DMS153 (cell line): ENCODE data around the gene ANAPC5.
"Not testable (repeated sequence)": the region's sequence is repeated elsewhere in the genome, so short reads cannot be mapped to it uniquely, and the experiment has no call there.

Experiments
- DNase-seq: peaks from one replicate; lab custom pipeline; 2025; lab: John Stamatoyannopoulos, UW

ANAPC5 gene

DNA sequence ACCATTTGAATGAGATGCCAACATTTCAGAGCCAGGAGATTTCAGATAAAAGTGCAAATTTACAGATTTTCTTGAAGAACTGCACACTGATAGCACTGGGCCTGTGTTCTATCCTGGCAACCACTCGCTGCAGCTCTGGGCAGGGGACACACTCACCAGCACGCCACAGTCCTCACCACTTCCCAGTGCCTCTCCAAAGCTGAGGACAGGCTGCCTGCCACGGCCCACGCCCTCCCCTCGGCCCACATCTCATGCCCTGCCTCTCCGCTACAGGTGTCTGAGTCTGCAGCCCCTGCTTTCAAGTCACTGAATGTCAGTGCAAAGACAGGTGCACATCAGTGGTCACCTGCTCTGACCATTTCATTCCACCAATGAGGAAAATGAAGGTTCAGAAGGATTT, 68.4 kb downstream of the ANAPC5 start:
- no peak for DNase-seq

DNA sequence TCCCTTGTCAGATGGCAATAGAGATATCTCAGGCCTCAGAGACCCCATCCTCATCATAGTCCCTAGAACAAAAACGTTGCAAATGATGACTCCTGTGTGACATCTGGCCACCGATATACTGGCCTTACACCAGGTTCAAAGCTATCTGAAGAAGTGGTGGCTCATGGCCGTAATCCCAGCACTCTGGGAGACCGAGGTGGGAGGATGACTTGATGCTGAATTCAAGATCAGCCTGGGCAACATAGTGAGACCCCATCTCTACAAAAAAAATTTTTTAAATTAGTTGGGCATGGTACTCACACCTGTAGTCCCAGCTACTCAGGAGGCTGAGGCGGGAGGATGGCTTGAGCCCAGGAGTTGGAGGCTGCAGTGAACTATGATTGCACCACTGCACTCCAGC, 68.8 kb downstream of the ANAPC5 start:
- DNase-seq = no peak

DNA sequence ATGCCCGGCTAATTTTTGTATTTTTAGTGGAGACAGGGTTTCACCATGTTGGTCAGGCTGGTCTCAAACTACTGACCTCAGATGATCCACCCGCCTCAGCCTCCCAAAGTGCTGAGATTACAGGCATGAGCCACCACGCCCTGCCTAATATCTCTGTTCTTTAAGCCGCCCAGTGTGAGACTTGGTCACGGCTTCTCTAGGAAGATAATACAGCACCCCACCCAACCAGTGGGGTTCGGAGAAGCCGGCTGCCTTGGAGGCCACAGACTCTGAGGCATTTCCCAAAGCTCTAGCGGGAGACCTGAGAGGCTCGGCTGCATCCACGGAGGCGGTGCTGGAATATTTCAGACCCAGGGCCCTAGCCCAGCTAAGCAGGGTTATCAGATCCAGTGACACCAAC, 69.3 kb downstream of the ANAPC5 start:
- DNase-seq = not testable (repeated sequence)

DNA sequence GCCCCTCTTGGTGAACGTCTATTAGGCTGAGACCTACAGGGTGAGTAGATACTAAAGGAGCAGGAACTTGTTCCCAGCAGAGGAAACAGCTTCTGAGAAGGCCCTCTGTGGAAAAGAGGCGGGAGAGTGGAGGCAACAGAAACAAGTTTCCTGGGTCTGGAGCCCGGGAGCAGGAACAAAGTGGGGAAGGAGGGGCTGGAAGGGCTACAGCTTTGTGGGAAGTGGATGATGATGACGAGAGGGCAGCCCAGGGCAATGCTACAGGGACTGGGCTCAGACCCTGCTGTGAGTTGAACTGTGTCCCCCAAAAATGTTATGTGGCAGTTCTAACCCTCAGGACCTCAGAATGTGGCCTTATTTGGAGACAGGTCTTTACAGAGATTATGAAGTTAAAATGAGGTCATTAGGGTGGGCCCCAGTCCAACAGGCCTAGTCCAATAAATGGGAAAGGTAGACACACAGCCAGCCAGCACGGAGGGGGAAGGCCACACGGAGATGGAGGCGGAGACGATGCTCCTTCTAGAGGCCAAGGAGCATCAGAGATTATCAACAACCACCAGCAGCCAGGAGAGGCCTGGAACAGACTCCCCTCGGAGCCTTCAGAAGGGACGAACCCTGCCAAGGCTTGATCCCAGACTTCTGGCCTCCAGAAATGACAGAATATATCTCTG, 70.0 kb downstream of the ANAPC5 start:
- DNase-seq = no peak

DNA sequence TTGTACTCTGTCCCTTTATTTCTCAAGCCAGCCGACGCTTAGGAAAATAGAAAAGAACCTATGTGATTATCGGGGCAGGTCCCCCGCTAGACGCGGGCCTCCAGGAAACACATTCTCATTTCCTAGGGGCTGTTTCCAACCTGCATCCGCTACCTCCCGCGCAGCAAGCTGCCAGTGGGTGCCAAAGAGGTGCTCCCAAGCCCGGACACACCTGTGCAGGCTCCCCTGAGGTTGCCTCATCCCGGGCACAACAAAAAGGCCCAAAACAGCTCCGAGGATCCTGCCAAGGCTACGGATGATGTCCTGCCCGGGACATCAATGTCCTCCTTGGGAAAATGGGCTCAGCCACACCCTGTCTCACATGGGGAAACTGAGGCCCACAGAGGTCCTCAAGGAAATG, 71.1 kb downstream of the ANAPC5 start:
- not testable (repeated sequence) for DNase-seq

DNA sequence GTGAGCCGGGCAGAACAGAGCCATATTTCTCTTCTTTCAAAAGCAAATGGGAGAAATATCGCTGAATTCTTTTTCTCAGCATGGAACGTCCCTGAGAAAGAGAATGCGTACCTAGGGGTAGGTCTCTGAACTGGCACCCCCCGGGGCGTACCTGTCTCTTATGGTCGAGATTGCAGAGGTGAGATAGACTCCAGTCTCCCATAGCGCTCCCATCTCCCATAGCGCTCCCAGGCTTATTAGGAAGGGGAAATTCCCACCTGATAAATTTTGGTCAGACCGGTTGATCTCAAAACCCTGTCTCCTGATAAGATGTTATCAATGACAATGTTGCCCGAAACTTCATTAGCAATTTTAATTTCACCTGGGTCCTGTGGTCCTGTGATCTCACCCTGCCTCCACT, 71.7 kb downstream of the ANAPC5 start:
- not testable (repeated sequence) for DNase-seq

DNA sequence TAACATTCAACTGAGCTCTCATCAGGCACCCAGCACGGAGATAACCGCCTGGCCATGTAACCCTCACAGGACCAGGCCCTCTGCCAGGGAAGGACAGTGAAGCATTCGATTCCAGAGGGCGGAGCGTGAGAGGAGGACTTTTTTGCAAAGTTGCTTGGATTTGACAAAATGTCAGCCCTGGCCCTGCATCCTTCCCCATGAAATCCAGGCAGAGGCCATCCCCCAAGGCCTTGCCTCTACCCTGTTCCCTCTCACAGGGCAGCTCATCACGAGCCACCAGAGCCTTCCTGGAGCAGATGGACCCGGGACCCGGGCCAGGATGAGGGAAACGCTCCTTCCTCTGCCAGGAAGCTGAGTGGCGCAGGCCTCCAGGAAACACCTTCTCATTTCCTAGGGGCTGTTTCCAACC, 72.7 kb downstream of the ANAPC5 start:
- DNase-seq = no peak

DNA sequence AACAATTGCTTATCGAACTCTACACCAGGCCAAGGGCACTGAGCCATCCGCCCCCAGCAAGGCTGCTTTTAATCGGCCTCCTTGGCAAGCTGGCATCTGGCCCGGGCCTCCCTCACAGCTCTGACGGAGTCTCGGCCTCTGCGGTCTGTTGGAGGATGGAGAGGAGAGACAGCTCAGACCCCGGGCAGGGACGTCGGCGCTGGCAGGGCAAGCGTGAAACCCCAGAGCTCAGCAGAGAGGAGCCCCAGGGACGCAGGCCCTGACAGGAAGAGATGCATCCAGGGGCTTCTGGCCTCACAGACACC, 73.2 kb downstream of the ANAPC5 start:
- no peak for DNase-seq

DNA sequence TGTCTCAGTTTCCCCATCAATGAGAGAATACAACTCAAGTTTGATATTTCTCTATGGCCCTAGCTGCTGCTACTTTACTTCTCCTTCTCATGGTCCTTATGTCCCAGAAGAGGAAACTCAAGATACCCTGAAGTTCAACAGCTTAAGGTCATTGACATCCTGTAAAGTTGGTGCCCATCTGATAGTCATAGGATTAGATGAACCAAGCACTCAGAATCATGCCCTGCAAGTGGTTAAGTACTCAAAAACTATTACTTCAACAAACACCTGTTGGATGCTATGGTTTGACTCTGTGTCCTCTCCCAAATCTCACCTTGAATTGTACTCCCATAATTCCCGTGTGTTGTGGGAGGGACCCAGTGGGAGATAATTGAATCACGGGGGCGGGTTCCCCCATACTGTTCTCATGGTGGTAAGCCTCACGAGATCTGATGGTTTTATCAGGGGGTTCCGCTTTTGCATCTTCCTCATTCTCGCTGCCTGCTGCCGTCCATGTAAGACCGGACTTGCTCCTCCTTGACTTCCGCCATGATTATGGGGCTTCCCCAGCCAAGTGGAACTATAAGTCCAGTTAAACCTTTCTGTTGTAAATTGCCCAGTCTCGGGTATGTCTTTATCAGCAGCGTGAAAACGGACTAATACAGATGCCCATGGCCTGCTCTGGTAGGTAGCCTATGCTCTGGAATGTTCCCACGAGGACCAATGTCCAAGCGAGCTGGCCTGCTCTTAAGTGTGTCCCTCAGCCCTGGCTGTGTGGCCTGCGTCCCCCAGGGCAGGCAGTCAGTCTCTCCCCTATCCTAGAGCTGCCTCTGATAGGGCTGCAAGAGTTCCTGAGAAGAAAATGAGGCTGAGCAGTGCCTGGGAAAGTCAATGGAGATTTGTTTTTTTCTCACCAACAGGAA, 73.8 kb downstream of the ANAPC5 start:
- DNase-seq = no peak

DNA sequence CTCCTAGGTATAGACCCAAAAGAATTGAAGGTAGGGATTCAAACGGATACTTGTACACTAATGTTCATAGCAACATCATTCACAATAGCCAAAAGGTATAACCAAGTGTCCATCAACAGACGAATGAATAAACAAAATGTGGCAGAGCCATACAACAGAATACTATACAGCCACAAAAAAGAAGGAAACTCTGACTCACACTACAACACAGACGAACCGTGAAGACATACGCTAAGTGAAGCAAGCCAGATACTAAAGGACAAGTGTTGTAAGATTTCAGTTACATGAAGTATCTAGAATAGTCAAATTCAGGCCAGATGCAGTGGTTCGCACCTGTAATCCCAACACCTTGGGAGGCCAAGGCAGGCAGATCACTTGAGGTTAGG, 74.8 kb downstream of the ANAPC5 start:
- no peak for DNase-seq

DNA sequence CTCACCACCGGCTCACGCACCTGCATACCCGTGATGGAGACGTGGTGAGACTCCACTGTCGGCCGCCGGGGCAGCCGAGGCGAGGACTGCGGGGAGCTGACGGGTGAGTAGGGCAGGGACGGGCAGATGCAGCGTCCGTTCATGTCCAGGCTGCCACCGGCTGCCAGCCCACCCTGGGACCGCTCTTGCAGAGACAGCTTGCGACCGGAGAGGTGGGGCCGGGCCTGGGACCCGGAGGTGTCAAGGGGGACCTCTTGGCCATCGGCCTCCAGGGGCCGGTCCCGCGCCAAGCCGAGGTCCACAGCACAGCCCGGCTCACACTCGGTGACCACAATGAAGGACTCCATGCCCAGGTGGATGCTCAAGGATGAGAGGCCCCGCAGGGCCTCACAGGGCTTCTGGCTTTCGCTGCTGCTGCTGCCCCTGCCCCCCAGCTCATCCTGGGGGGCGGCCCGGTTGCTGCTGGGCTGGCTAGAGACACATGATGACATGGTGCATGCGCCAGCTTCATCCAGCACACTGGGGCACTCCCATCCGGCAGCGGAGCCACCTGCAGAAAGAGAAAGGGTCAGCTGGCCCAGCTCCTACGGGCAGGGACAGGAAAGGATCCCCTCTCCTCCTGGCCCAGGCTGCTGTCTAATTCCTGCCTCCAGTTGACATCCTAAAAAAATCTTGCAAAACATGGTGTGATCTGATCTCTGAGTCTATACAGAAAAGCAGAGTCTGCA, 78.0 kb downstream of the ANAPC5 start:
- no peak for DNase-seq

DNA sequence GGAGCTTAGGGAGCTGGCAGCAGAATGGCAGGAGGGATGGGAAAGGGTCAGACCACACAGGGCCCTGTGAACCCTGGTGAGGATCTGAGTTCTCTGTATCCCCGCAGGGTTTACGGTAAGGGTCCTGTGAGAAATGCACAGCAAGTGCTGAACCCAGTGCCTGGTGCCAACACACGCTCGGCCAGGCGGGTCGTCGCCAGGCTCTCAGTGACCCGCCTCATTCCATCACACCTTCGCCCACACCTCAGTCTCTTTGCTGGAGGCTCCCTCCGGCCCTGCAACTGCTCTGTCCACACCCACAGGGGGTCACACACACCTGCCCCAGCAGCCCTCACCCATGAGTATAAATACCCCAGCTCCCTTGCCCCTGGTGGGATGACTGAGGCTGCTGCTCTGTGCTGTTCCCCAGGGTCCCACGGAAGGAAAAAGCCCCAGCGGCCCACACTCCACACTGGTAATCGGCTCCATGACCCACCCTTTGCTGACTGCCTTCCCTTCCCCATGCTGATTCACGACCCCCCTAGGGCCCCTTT, 78.8 kb downstream of the ANAPC5 start:
- DNase-seq = no peak

DNA sequence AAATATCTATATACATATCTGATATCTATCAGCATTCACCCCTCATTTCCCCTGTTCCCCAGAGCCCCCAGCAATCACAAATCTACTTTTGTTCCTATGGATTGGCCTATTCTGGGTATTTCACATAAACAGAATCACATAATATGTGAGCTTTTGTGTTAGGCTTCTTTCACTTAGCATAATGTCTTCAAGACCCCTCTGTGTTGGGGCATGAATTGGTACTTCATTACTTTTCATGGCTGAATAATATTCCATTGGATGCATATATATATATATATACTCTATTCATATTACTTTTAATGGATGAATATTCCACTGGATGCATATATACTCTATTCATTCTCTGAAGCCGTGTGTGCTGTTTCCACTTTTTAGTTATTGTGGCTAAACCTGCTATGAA, 84.4 kb downstream of the ANAPC5 start:
- no peak for DNase-seq

DNA sequence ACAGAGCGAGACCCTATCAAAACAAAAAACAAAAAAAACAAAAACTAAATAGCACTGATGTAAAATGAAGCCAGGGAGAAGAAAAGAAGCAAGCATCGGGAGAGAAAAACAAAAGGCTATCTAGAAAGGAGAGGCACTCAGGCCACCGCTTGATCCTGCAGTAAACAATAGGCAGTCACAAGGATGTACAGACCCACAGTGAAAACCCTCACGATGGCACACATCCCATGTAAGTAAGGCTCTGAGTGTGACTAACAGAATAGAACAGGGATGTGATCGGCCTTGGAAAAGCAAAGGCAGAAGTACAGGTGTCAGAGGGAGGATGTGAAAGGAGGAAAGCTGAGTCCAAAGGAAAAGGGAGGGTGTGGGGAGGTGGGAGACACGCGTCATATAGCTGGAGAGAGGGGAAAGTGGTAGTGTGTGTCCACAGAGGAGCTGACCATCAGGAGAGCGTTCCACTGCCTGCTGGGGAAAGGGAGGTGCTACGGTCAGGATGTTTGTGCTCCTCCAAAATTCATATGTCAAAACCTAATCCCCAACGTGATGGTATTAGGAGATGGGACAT, 87.2 kb downstream of the ANAPC5 start:
- no peak for DNase-seq

DNA sequence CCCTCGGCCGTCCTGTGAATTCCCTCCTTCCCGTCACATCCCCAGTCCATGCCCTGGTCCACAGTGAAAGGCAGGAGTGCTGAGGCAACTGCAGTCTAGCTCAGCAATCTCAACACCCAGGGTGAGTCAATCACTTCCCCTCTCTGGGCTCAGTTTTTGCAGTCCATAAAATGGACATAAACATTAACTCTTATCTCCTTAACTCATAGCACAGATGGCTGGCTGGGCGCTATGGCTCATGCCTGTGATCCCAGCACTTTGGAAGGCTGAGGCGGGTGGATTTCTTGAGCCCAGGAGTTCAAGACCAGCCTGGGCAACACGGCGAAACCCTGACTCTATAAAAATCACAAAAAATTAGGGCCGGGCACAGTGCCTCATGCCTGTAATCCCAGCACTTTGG, 88.1 kb downstream of the ANAPC5 start:
- DNase-seq = no peak

DNA sequence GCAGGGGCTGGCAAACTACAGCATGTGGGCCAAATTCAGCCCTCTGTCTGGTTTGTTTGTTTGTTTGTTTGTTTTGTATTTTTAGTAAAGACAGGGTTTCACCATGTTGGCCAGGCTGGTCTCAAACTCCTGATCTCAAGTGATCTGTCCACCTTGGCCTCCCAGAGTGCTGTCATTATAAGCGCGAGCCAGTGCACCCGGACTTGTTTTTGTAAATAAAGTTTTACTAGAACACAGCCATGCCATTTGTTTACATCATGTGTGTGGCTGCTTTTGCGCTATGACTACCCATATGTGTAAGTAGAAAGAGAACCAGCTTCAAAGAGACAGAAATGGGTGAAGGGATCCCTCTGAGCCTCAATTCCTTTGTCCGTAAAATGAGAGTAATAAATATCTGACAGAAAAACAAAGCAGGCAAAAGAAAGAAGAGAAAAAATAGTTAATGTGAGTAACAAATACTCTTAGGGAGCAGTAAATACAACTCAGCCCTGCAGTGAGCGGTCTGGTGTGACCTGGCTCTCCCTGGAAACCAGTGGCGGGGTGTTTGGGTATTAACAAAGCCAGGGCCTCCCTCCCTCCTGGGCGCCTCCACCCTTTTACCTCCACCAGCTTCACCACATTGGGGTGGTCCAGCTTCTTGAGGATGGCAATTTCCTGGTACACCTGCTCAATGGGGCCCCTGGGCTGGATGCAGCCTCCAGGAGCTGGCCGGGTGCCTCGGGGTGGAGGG, 88.8 kb downstream of the ANAPC5 start:
- DNase-seq = no peak

DNA sequence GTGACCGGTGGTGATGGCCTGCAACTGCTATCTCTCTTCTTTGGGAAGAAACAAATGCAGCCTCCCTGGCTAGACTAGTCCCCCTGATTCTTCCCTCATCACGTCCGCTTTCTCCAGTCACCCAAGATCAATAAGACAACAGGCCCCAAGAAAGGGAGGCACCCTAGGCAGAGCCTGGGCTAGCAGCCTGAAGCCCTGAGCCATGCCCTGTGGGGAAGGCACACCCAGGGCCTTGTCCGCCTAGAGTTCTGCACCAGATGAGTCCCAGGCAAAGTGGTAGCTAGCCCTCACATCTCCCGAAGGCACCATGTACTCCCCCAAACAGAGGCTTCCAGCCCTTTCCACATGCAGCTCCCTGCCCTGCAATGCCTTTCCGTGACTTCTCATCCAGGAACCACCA, 90.8 kb downstream of the ANAPC5 start:
- no peak for DNase-seq

DNA sequence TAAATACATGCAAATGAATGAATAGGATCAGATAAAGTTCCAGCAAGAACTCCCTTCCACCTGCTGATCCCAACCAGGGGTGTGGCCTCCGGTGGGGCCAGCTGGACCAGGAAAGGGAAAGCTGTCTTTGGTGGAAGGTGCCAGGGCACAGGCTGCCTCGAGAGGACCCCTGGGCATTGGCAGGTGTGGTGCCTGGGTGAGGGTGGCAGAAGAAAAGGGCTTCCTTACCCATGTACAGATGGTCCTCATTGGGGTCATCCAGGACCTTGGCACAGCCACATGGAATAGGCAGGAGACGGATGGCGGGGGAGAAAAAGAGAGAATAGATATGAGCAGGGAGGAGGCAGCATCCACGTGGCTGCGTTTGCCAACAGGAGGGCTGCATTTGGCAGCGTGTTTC, 92.1 kb downstream of the ANAPC5 start:
- DNase-seq = no peak

DNA sequence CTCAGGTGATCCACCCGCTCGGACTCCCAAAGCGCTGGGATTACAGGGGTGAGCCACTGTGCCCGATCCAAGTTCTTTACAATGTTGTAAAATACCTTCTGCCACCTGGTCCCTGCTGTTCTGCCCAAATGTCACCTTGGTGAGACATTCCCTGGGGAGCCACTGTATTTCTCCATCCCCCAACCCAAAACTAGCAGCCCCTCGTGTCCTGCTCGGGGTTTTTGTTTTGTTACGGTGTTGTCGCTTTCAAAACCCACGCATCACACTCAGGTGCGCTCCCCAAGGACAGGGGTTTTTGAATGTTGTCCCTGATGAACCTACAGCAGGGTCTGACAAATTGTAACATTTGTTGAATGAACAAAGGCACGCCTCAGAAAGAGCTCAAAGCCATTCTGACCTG, 93.1 kb downstream of the ANAPC5 start:
- no peak for DNase-seq
